B cell (primary cell): ENCODE results near the gene CLIP4. TPM values are rescaled to one million over a fixed set of nuclear protein-coding genes. Genes with fewer than 3 reads are reported as not detected.

ENCODE experiments used
- ATAC-seq: fragments of 200-7000 bp; cut with Tn5 transposase; one replicate; pipeline ENCODE4 v1.10.0; 2021; ENCODE audit warnings: low read depth, mild to moderate bottlenecking, moderate number of reproducible peaks, moderate library complexity
- CTCF ChIA-PET: fragments of 350-600 bp; sonication (Branson Sonifier 250); formaldehyde crosslinking; loops from one replicate; lab custom pipeline; 2021; ENCODE audit warnings: antibody characterized with exemption, inconsistent platforms; lab: Charles Lee
- POLR2A ChIA-PET: fragments of 350-600 bp; sonication (Branson Sonifier 250); formaldehyde crosslinking; loops from one replicate; lab custom pipeline; 2021; ENCODE audit warnings: antibody characterized with exemption; lab: Charles Lee
- DNase-seq: peaks from one replicate; pipeline ENCODE4 v3.0.0; 2013
- H2AFZ ChIP-seq: 2 replicates; pipeline ENCODE4 v1.6.1; 2012; ENCODE audit warnings: mild to moderate bottlenecking, low read depth, low read length; ENCODE audit not compliant: insufficient read depth, poor library complexity, severe bottlenecking
- H3K27ac ChIP-seq, 2 donors: 1 replicate in 1 of 2; 2 replicates in 1 of 2; pipeline ENCODE4 v1.5.1; 2012 to 2013; ENCODE audit warnings: low read length in 2 of 2, mild to moderate bottlenecking in 2 of 2, moderate library complexity in 1 of 2
- H3K27me3 ChIP-seq, 4 experiments: fragments of 200-600 bp in 1 of 4; sonication (generic) in 1 of 4; replicated peaks in 1 of 4; 1 replicate in 2 of 4; 2 replicates in 2 of 4; pipeline versions ENCODE4 v1.6.1 to v1.7.0; 2013 to 2016; ENCODE audit warnings: low read length in 3 of 4, mild to moderate bottlenecking in 2 of 4, mixed read lengths in 1 of 4, moderate library complexity in 1 of 4; ENCODE audit not compliant: insufficient read depth in 4 of 4, control insufficient read depth in 3 of 4; ENCODE audit errors: control extremely low read depth in 1 of 4
- H3K36me3 ChIP-seq, 2 experiments: replicated peaks in 1 of 2; 1 replicate in 1 of 2; 2 replicates in 1 of 2; pipeline versions ENCODE4 v1.6.1 to v1.7.1; 2013; ENCODE audit warnings: low read length in 1 of 2; ENCODE audit not compliant: insufficient read depth in 2 of 2, control insufficient read depth in 1 of 2; ENCODE audit errors: control extremely low read depth in 1 of 2, extremely low read depth in 1 of 2
- H3K4me1 ChIP-seq, 2 donors: fragments of 200-600 bp in 1 of 2; sonication (generic) in 1 of 2; 1 replicate in 1 of 2; 2 replicates in 1 of 2; pipeline versions ENCODE4 v1.5.1 to v1.6.1; 2013 to 2017; ENCODE audit warnings: low read length in 2 of 2; ENCODE audit not compliant: control insufficient read depth in 2 of 2, insufficient read depth in 2 of 2
- H3K4me2 ChIP-seq: replicated peaks from 2 replicates; pipeline ENCODE3; 2012; ENCODE audit warnings: mild to moderate bottlenecking, low read depth, low read length; ENCODE audit not compliant: poor library complexity, severe bottlenecking
- H3K4me3 ChIP-seq, 5 experiments: fragments of 200-600 bp in 1 of 5; sonication (generic) in 1 of 5; 1 replicate in 3 of 5; 2 replicates in 2 of 5; pipeline versions ENCODE4 v1.5.1 to v1.7.0; 2011 to 2016; ENCODE audit warnings: low read length in 4 of 5, mild to moderate bottlenecking in 4 of 5, low read depth in 2 of 5, control low read depth in 1 of 5, moderate library complexity in 1 of 5; ENCODE audit not compliant: insufficient read depth in 1 of 5; ENCODE audit errors: control extremely low read depth in 1 of 5, extremely low read depth in 1 of 5
- H3K79me2 ChIP-seq: fragments of 200-600 bp; sonication (generic); one replicate; pipeline ENCODE4 v1.6.0; 2016; ENCODE audit warnings: low read length; ENCODE audit not compliant: control insufficient read depth, insufficient read depth
- H3K9ac ChIP-seq: fragments of 200-600 bp; sonication (generic); 2 replicates; pipeline ENCODE4 v1.6.1; 2017; ENCODE audit warnings: mild to moderate bottlenecking, low read length, moderate library complexity
- H3K9me3 ChIP-seq, 3 donors: one replicate each; pipeline versions ENCODE4 v1.6.1 to v1.7.1; 2013; ENCODE audit warnings: low read length in 2 of 3; ENCODE audit not compliant: control insufficient read depth in 2 of 3, insufficient read depth in 1 of 3; ENCODE audit errors: control extremely low read depth in 1 of 3
- H4K20me1 ChIP-seq: 2 replicates; pipeline ENCODE4 v1.6.0; 2012; ENCODE audit warnings: mild to moderate bottlenecking, low read length; ENCODE audit not compliant: insufficient read depth, control insufficient read depth, poor library complexity, severe bottlenecking
- H3K27ac Mint-ChIP-seq: one replicate; pipeline ENCODE4 v1.8.0; 2021; ENCODE audit warnings: mixed read lengths
- H3K27me3 Mint-ChIP-seq: one replicate; pipeline ENCODE4 v1.8.0; 2021; ENCODE audit warnings: mixed read lengths
- H3K4me1 Mint-ChIP-seq: one replicate; pipeline ENCODE4 v1.8.0; 2021; ENCODE audit warnings: mixed read lengths
- H3K4me3 Mint-ChIP-seq: one replicate; pipeline ENCODE4 v1.8.0; 2021; ENCODE audit warnings: mixed read lengths
- H3K9me3 Mint-ChIP-seq: one replicate; pipeline ENCODE4 v1.8.0; 2022; ENCODE audit warnings: mixed read lengths; ENCODE audit not compliant: insufficient read depth
- CTCF ChIP-seq: fragments of 200-600 bp; IDR thresholded peaks from one replicate; pipeline ENCODE4 v1.8.0; 2022; ENCODE audit warnings: antibody characterized with exemption, mild to moderate bottlenecking
- EZH2 ChIP-seq: IDR thresholded peaks from 2 replicates; pipeline ENCODE4 v1.6.1; 2012; ENCODE audit warnings: borderline replicate concordance, low read depth, mild to moderate bottlenecking, moderate library complexity, low read length; ENCODE audit not compliant: insufficient read depth, poor library complexity, severe bottlenecking
- WGBS: methylation state at CpG from one replicate; pipeline ENCODE4 v1.1.5; 2013; ENCODE audit warnings: missing lambda C conversion rate; ENCODE audit not compliant: insufficient coverage; 5-methylcytosine and 5-hydroxymethylcytosine counted together
- intact Hi-C: fragments of 100-400 bp; cut with micrococcal nuclease; formaldehyde crosslinking; loops from one replicate; pipeline ENCODE4 v1.10.0; 2022
- polyA plus RNA-seq: library from polyadenylated mRNA; depleted of rRNA; stranded (reverse); fragments of >200 nt; gene quantifications from 2 replicates; pipeline ENCODE4 v1.2.3, GENCODE V29; 2012
- total RNA-seq, 2 donors: library from RNA; stranded (reverse); fragments of 120-200 nt in 1 of 2; gene quantifications; 1 replicate in 1 of 2; 2 replicates in 1 of 2; pipeline versions ENCODE4 v1.2.3 to v1.2.4, GENCODE V29; 2013 to 2022

CLIP4 gene
- total and polyA plus RNA-seq, 2 donors (not counting 1 experiment from before 2014, with no cell fraction given) = 4.0 to 20.8 TPM

- no peaks in the 10 kb centered on the region for H3K79me2 ChIP-seq
- 88% methylated on average over 7 of the region's 7 CpGs for WGBS
- H3K9ac ChIP-seq = no peak overlapping the region
- H3K27ac ChIP-seq = no peak overlapping the region
- H3K27ac Mint-ChIP-seq = no peak overlapping the region
- H3K9me3 Mint-ChIP-seq = no peaks in the 10 kb centered on the region
- peaks cover 6% of the 10 kb centered on the region for H3K27me3 Mint-ChIP-seq
- ChIA-PET POLR2A (no interaction called here), CTCF (interaction anchor here (0.5 kb wide), 1 partner anchor 32 kb away, joined by 3 read pairs; no protein-coding TSS in a partner anchor)
- H3K27me3 ChIP-seq = no peaks in the 10 kb centered on the region
- H3K9me3 ChIP-seq = no peaks in the 10 kb centered on the region
- no peak overlapping the region for H2AFZ ChIP-seq
- H3K36me3 ChIP-seq = no peaks in the 10 kb centered on the region
- H3K4me3 ChIP-seq = no peak overlapping the region
- no peaks in the 10 kb centered on the region for H3K4me1 ChIP-seq
- H4K20me1 ChIP-seq = no peaks in the 10 kb centered on the region
- H3K4me3 Mint-ChIP-seq = no peak overlapping the region
- TF ChIP-seq EZH2 (no peak), CTCF (no peak)
- no peaks in the 10 kb centered on the region for H3K4me1 Mint-ChIP-seq
- H3K4me2 ChIP-seq = no peak overlapping the region
- ATAC-seq (no peak), DNase-seq (no peak)
- intact Hi-C loops = no loop called here
Measured at GRCh38 chr2:29068513-29068912, 46.7 kb upstream of the CLIP4 start.

GRCh38 chr2:29070526-29070925 lies 44.7 kb upstream of the CLIP4 start:
- Mint-ChIP-seq H3K27me3 (peaks cover 6% of the 10 kb centered on the region), H3K4me1 (no peaks in the 10 kb centered on the region), H3K9me3 (no peaks in the 10 kb centered on the region), H3K4me3 (no peak overlapping the region), H3K27ac (no peak overlapping the region)
- no peaks in the 10 kb centered on the region for H4K20me1 ChIP-seq
- no peak overlapping the region for H3K27ac ChIP-seq
- H3K79me2 ChIP-seq = no peaks in the 10 kb centered on the region
- no peaks in the 10 kb centered on the region for H3K36me3 ChIP-seq
- no peak overlapping the region for H2AFZ ChIP-seq
- no peak for TF ChIP-seq EZH2
- no peak for TF ChIP-seq CTCF
- no peaks in the 10 kb centered on the region for H3K4me1 ChIP-seq
- WGBS = 93% methylated on average over 12 of the region's 12 CpGs
- intact Hi-C loops = no loop called here
- no peak overlapping the region for H3K9ac ChIP-seq
- no peaks in the 10 kb centered on the region for H3K27me3 ChIP-seq
- POLR2A ChIA-PET = no interaction called here
- no peaks in the 10 kb centered on the region for H3K9me3 ChIP-seq
- CTCF ChIA-PET = no interaction called here
- ATAC-seq (no peak), DNase-seq (no peak)
- no peak overlapping the region for H3K4me3 ChIP-seq
- no peak overlapping the region for H3K4me2 ChIP-seq
